HAP-1 (cell line): ENCODE measurements around the gene DNAJC15.

ENCODE experiments used
- DNase-seq, 2 experiments: peaks; one replicate each; pipeline ENCODE4 v3.0.0-alpha.2; 2016 to 2020; ENCODE audit warnings: low spot score in 2 of 2
- H3K27me3 ChIP-seq: fragments of 250-450 bp; sonication (Bioruptor Pico); 2 replicates; pipeline ENCODE4 v1.5.1; 2020; ENCODE audit warnings: low read depth, mild to moderate bottlenecking, moderate library complexity
- H3K36me3 ChIP-seq: fragments of 250-450 bp; sonication (Bioruptor Pico); replicated peaks from 2 replicates; pipeline ENCODE4 v1.5.1; 2020; ENCODE audit warnings: mild to moderate bottlenecking
- H3K4me1 ChIP-seq: fragments of 250-450 bp; sonication (Bioruptor Pico); 2 replicates; pipeline ENCODE4 v1.5.1; 2020; ENCODE audit warnings: mild to moderate bottlenecking
- H3K4me3 ChIP-seq: fragments of 250-450 bp; sonication (Bioruptor Pico); 2 replicates; pipeline ENCODE4 v1.5.1; 2020; ENCODE audit warnings: mild to moderate bottlenecking, moderate library complexity
- H3K9me3 ChIP-seq: fragments of 250-450 bp; sonication (Bioruptor Pico); 2 replicates; pipeline ENCODE4 v1.5.1; 2020; ENCODE audit warnings: mild to moderate bottlenecking, moderate library complexity
- in situ Hi-C: fragments of 300-500 bp; cut with MboI; formaldehyde crosslinking; loops from 3 replicates; pipeline ENCODE4 v1.14.3; 2020; ENCODE audit warnings: low sequenced_read_pairs, inconsistent platforms, mixed read lengths

Gene DNAJC15

DNA sequence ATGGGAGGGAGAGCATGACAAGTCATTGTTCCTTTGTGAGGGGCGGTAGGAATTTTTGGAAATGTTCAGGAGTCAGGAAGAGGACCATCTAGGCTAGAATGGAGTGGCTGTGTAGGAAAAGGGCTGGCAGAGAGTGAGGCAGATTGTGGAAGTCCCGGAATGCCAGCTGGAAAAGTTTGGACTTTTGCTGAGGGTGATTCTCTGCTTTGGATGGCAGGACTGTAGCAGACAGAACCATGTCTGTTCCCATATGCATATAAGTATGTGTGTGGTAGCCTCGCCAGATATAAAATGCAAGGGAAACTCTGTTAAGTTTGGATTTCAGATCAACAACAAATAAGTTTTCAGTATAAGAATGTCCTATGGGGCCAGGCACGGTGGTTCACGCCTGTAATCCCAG is 112.1 kb downstream of the DNAJC15 start:
- Histone ChIP-seq H3K4me3 (no peak overlapping the region), H3K4me1 (no peaks in the 10 kb centered on the region), H3K27me3 (no peaks in the 10 kb centered on the region), H3K9me3 (no peaks in the 10 kb centered on the region), H3K36me3 (no peaks in the 10 kb centered on the region)
- in situ Hi-C loops, result no loop called here
- no peak for DNase-seq

DNA sequence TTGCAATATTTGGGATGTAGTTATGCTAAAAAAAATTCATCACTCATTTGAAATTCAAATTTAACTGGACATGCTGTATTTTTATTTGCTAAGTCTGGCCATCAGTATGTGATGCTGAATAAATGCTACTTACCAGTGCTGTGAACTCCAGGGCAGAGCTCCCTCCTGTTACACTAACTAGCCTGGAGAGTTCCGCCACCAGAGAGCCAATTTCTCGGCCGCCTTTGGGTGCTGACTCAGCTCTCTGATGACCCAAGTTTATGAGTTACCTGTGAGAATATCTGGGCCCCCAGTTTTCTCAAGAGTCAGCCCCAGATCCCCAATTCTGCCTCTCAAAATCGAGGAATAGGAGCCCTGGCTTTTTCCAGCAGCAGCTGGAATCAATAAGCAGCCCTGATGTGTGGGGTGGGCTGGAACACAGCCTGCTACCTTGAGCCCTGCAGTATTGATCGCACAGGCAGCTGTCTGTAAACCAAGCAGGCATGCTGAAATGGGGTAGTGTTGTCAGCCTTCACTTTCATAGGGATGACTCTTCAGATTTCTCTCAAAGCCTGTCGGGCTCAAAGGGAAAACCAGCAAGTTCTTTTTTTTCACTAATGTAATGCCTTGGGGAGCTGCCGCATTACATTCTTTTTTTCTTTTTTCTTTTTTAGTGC is 113.7 kb downstream of the DNAJC15 start:
- in situ Hi-C loops, result no loop called here
- DNase-seq, result no peak
- Histone ChIP-seq H3K4me1 (no peaks in the 10 kb centered on the region), H3K9me3 (no peaks in the 10 kb centered on the region), H3K4me3 (no peak overlapping the region), H3K36me3 (no peaks in the 10 kb centered on the region), H3K27me3 (no peaks in the 10 kb centered on the region)

DNA sequence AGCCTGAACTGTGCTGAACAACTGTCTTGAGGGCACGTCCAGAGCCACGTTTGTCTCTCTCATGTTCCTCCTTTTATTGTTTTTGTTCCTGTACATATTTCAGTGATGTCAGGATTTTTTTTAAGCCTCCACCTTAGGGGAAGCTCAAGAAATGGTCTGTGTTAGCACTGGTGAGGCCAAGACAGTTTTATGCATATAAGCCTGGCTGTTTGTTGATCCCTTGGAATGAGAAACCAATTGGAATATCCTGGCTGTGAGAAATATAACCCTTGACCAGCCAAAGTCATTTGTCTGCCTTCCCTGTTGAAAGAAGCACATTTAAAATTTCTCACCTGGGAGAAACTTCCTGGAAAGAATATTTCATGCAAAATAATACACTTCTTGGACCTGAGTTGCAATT is 115.8 kb downstream of the DNAJC15 start:
- Histone ChIP-seq H3K4me1 (no peaks in the 10 kb centered on the region), H3K27me3 (no peaks in the 10 kb centered on the region), H3K4me3 (no peak overlapping the region), H3K36me3 (no peaks in the 10 kb centered on the region), H3K9me3 (no peaks in the 10 kb centered on the region)
- in situ Hi-C loops, result no loop called here
- no peak for DNase-seq

DNA sequence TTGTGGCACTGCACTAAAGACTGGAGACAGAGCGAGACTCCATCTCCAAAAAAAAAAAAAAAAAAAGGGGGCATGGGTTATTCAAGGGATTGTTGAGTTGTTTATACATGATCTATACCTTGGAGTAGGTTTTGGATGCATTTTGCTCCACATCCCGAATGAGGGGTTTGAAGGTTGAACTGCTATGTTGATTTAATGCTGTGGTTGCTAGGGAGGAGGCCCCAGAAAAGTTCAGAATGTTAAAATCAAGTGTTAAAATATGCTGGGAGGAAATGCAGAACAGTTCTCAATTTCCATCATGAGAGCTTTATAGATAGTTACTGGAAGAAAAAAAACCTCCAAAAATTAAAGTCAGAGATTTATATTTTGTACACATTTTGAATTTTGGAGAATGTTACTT is 116.5 kb downstream of the DNAJC15 start:
- H3K9me3 ChIP-seq, result no peaks in the 10 kb centered on the region
- no peaks in the 10 kb centered on the region for H3K27me3 ChIP-seq
- no peaks in the 10 kb centered on the region for H3K4me1 ChIP-seq
- no peaks in the 10 kb centered on the region for H3K36me3 ChIP-seq
- in situ Hi-C loops, result no loop called here
- DNase-seq, result no peak
- H3K4me3 ChIP-seq, result no peak overlapping the region

DNA sequence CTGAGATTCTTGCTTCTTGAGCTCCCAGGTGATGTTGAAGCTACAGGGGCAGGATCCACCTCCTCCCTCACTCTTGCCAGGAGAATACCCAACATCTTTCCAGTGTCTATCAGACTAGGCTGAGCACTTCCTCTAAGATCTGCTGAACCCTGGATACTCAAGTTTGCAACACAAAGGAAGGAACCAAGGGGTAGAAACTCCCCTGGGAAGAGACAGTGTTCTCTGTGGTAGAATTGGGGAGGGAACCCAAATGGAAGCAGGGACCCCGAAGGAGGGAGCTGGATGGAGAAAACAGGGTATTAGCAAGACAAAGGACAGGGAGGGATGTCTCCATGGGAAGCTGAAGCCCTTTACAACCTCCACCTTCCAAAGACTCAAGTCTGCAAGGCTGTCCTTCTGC is 117.6 kb downstream of the DNAJC15 start:
- DNase-seq, result no peak
- H3K36me3 ChIP-seq, result no peaks in the 10 kb centered on the region
- in situ Hi-C loops, result no loop called here
- no peaks in the 10 kb centered on the region for H3K9me3 ChIP-seq
- no peaks in the 10 kb centered on the region for H3K27me3 ChIP-seq
- no peak overlapping the region for H3K4me3 ChIP-seq
- no peaks in the 10 kb centered on the region for H3K4me1 ChIP-seq

DNA sequence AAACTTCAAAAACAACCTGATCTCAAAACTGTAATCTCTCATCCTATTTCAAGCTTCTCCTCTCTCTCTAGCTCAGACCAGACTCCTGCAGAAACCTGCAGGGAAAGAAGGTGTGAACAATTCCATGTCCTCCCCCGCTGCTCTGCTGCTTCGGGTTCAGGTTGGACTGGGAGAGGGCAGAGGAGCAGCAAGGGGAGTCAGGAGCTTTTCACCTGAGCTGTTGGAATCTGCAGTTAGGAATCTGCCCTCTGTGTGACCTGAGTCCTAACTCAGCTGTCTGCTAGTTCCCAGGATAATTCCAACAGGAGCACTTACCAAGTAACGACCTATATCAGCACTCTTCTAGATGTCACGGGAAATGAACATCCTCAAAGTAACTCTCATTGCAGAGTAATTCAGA is 118.3 kb downstream of the DNAJC15 start:
- no peaks in the 10 kb centered on the region for H3K9me3 ChIP-seq
- H3K4me1 ChIP-seq, result no peaks in the 10 kb centered on the region
- H3K36me3 ChIP-seq, result no peaks in the 10 kb centered on the region
- in situ Hi-C loops, result no loop called here
- DNase-seq, result no peak
- H3K4me3 ChIP-seq, result no peak overlapping the region
- H3K27me3 ChIP-seq, result no peaks in the 10 kb centered on the region

DNA sequence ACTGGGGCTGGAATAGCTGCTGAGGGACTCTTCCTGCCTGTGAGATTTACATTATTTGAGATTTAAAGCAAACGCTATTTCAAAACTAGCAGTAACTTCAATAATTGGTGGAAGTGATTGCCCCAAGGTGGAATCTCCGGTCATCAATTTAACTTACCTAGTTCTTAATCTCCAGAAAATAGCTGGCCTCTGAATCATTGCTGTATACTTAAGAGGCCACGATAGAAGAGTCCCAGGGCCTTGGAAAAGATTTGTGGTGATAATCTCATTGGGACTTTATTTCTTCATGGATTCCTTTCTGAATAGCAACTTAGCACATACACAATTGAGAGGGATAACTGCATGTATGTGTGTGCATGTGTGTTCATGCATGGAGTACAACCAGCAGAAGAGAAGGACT is 120.2 kb downstream of the DNAJC15 start:
- no peaks in the 10 kb centered on the region for H3K4me1 ChIP-seq
- H3K4me3 ChIP-seq, result no peak overlapping the region
- no peaks in the 10 kb centered on the region for H3K36me3 ChIP-seq
- in situ Hi-C loops, result no loop called here
- H3K9me3 ChIP-seq, result no peaks in the 10 kb centered on the region
- no peak for DNase-seq
- no peaks in the 10 kb centered on the region for H3K27me3 ChIP-seq

DNA sequence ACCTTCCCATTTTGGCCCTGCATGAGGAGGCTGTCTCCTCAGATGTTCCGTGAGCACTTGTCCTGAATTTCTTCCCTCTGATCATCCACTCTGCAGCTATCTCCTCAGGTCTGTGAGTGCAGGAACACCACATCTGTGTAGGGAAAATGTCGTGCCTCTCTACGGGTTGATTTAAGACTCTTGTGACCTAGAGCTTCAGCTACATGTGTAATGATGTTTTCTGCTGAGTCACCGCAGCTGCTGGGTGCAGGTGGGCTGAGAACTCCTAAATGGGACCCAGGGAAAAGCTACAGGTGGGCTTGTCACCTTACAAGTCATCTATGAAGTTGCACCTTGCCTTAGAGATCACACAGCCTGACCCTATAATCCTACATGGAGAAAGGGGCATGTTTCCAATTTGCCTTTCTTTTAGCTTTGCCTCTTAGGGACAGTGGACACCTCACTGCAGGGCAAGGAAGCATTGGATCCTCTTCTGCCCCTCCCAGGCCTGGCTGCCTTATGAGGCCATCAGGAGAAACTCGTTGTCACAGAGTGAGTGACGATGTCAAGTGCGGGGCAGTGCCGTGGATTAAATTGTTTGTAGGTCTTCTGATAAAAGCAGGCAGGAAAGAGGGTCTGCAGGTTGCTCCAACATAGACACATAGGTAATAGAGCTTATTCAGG is 122.3 kb downstream of the DNAJC15 start:
- Histone ChIP-seq H3K36me3 (no peaks in the 10 kb centered on the region), H3K27me3 (no peaks in the 10 kb centered on the region), H3K4me1 (no peaks in the 10 kb centered on the region), H3K4me3 (no peak overlapping the region), H3K9me3 (no peaks in the 10 kb centered on the region)
- in situ Hi-C loops, result no loop called here
- no peak for DNase-seq

DNA sequence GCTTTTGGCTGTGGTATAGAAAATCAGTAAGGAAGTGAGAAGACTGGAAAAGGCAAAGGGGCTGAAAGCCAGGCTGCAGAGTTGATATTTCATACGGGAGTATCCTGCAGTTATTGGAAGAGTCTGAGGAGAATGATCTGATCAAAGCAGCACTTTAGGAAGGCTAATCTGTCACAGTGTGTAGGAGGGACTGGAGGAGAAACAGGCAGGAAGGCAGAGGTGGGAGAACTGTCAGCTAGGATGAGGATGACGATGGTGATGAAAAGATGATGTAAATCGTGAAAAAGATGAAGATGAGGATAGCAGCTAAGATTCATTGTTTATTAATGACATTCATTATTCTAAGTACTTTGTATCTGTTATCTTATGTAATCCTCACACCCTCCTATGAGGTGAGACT is 123.0 kb downstream of the DNAJC15 start:
- Histone ChIP-seq H3K9me3 (no peaks in the 10 kb centered on the region), H3K4me1 (no peaks in the 10 kb centered on the region), H3K27me3 (no peaks in the 10 kb centered on the region), H3K36me3 (no peaks in the 10 kb centered on the region), H3K4me3 (no peak overlapping the region)
- in situ Hi-C loops, result no loop called here
- DNase-seq, result no peak

DNA sequence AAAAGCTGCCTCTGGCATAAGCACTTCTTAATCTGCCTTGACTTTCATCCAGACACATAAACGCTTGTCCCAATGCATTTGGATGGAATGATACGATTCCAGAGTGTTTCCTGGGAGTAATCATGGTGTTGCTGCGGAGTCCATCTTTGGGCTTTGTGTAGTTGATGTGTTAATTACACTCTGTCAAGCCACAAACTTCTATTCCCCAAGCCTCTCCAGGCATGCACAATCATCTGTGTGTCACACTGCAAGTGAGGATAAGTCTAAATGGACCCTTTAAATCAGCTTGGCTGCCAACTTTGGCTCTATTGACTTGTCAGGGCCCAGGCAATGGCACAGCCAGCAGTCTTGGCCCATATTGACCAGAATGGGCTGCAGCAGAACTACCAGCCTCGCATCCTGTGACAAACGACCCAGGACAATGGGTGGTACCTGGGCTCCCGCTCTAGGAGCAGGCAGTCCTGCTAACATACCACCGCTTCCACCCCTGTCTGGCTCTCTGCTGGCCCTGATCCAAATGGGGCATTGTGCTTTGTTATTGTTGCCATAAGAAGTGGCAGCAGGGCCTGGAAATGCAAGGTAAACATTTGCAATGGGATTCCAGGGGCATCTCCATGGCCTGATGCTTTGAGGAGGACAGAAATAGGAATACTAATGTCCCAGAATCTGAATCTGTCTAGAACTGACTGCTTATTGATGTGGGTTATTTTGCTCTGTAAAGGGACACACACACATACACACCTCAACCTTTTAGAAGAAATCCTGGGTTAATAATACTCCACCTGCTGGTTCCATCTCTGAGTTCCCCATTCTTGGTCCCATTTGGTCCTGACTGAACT is 127.2 kb downstream of the DNAJC15 start:
- in situ Hi-C loops, result no loop called here
- DNase-seq, result no peak
- Histone ChIP-seq H3K27me3 (no peaks in the 10 kb centered on the region), H3K4me3 (no peak overlapping the region), H3K9me3 (no peaks in the 10 kb centered on the region), H3K4me1 (no peaks in the 10 kb centered on the region), H3K36me3 (no peaks in the 10 kb centered on the region)

DNA sequence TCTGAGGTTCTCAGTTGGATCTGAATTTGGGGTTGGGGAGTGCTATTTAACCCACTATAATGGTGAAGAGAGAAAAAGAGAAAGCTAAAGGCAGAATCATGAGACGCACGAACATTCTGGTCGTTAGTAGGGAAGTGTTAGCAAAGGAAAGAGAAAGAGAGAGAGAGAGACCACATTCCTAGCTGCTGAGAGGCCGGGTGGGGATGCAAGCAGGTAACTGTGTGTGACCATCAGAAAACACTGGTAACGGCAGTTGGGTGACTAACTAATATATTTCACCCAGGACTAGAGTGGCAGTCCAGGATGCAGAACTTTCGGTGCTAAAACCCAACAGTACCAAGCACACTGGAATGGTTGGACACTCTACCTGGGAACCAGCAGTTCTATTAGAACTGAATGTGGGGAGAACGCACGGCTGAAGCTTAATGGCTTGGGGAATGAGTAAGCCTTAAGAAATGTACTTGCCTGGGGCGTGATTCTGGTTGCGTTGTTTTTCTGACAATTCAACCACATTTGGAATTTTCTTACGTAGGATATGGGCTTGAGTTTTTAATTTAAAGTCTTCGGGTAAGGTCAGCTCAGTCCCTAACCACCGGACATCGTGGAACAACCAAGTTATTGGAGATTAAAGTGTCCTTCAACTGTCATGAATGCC is 130.2 kb downstream of the DNAJC15 start:
- H3K9me3 ChIP-seq, result no peaks in the 10 kb centered on the region
- H3K36me3 ChIP-seq, result no peaks in the 10 kb centered on the region
- no peak overlapping the region for H3K4me3 ChIP-seq
- DNase-seq, result no peak
- H3K4me1 ChIP-seq, result no peaks in the 10 kb centered on the region
- in situ Hi-C loops, result no loop called here
- H3K27me3 ChIP-seq, result no peaks in the 10 kb centered on the region

DNA sequence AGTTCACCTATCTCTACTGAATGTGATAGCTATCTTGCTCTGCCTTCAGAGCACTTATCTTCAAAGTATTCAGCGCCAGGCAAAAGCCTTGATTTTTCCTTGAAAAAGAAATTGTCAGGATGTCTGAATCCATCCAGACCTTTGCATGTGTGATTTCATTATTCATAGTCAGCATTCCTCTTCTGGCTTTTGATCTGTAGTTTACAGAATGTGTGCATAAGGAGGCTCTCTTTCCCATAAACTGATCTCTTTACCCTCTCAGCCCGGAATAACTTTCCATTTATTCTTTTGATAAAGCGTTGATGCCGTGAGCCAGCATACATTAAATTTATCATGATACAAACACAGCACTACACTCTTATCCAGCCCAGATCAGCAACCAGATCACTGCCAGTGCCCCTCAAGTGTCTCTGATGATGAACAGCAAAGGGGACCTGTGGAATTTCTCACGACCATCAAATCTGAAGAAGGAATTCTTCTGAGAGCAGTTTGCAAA is 130.8 kb downstream of the DNAJC15 start:
- no peak for DNase-seq
- Histone ChIP-seq H3K4me3 (no peak overlapping the region), H3K27me3 (no peaks in the 10 kb centered on the region), H3K4me1 (no peaks in the 10 kb centered on the region), H3K9me3 (no peaks in the 10 kb centered on the region), H3K36me3 (no peaks in the 10 kb centered on the region)
- in situ Hi-C loops, result no loop called here

DNA sequence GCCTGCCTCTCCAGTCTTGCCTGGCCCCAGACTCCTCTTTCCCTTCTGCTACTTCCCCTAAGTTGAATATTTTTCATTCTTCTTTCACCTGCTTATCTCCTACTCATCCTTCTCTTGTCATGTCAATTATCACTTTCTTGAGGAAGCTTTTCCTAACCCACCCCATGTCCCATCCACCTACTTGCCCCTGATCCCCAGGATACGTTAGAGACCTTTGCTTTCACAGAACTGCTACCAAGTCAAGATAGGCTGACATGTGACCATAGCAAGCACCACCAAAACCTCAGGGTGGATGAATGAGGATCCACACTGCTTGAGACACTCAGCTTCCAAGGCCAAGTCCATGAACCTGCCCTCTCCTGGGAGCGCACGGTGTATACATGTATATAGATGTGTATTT is 131.5 kb downstream of the DNAJC15 start:
- Histone ChIP-seq H3K36me3 (no peaks in the 10 kb centered on the region), H3K4me3 (no peak overlapping the region), H3K9me3 (no peaks in the 10 kb centered on the region), H3K4me1 (no peaks in the 10 kb centered on the region), H3K27me3 (no peaks in the 10 kb centered on the region)
- in situ Hi-C loops, result no loop called here
- no peak for DNase-seq

DNA sequence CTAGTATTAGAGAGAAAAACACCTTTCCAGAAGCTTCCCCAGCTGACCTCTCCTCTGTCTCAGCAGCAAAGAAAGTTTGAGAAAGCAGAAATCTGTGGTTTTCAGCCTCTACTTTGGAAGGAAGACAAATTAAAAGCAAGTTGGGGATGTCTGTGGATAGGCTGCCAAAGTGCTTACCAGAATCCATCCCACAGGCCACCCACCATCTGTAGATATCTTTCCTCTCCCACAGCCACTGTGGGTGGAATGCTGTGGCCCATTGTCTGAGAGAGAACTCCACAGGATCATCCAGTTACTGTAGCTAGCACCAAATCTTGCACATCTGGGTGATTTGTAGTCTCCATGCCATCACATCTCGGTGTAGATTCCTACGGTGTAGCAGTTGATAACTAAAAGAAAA is 133.5 kb downstream of the DNAJC15 start:
- H3K36me3 ChIP-seq, result no peaks in the 10 kb centered on the region
- H3K9me3 ChIP-seq, result no peaks in the 10 kb centered on the region
- H3K27me3 ChIP-seq, result no peaks in the 10 kb centered on the region
- in situ Hi-C loops, result no loop called here
- DNase-seq, result no peak
- H3K4me3 ChIP-seq, result no peak overlapping the region
- H3K4me1 ChIP-seq, result no peaks in the 10 kb centered on the region
